PFSK-1 (cell line): ENCODE measurements around the gene MAST2.

Experiments used
- FOXP2 ChIP-seq: optimal IDR thresholded peaks from 2 replicates; pipeline ENCODE3; 2011; ENCODE audit warnings: borderline replicate concordance, control low read depth, inconsistent platforms; ENCODE audit not compliant: insufficient read depth; ENCODE audit errors: extremely low read length, extremely low read depth
- POLR2AphosphoS5 ChIP-seq: IDR thresholded peaks from 2 replicates; pipeline ENCODE4 v1.6.1; 2012; ENCODE audit warnings: low read depth, mild to moderate bottlenecking, control low read depth, low read length, moderate library complexity
- SIN3A ChIP-seq: IDR thresholded peaks from 2 replicates; pipeline ENCODE4 v1.6.1; 2012; ENCODE audit warnings: mild to moderate bottlenecking, low read length, moderate library complexity, borderline replicate concordance; ENCODE audit not compliant: insufficient read depth
- TAF1 ChIP-seq: IDR thresholded peaks from 2 replicates; pipeline ENCODE4 v1.6.1; 2012; ENCODE audit warnings: low read length, control low read depth, borderline replicate concordance; ENCODE audit not compliant: insufficient read depth
- TF ChIP-seq, protein P1 (sequence below), 2 experiments: IDR thresholded peaks; 2 replicates each; pipeline versions ENCODE4 v1.6.1 to v1.8.0; 2011 to 2012; ENCODE audit warnings: low read depth in 2 of 2, low read length in 2 of 2, control low read depth in 1 of 2, inconsistent platforms in 1 of 2, mild to moderate bottlenecking in 1 of 2, moderate library complexity in 1 of 2; ENCODE audit not compliant: insufficient read depth in 1 of 2

MAST2 gene

DNA sequence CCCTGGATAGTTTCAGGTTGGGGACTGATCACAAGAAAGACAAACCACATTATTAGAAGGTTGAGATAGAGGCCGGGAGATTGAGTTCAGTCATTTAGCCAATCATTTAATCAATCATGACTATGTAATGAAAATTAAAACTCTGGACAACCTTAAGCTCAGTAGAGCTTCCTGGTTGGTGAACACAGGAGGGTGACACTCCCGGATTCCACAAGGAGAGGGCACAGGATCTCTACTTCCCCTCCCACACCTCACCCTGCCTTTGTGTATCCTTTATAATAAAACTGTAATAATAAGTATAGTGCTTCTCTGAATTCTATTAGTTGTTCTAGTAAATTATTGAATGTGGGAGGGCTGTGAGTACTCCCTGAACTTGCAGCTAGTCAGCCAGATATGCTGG, 178.9 kb downstream of the MAST2 start:
- TF ChIP-seq FOXP2: no peak
- TF ChIP-seq, protein P1, sequence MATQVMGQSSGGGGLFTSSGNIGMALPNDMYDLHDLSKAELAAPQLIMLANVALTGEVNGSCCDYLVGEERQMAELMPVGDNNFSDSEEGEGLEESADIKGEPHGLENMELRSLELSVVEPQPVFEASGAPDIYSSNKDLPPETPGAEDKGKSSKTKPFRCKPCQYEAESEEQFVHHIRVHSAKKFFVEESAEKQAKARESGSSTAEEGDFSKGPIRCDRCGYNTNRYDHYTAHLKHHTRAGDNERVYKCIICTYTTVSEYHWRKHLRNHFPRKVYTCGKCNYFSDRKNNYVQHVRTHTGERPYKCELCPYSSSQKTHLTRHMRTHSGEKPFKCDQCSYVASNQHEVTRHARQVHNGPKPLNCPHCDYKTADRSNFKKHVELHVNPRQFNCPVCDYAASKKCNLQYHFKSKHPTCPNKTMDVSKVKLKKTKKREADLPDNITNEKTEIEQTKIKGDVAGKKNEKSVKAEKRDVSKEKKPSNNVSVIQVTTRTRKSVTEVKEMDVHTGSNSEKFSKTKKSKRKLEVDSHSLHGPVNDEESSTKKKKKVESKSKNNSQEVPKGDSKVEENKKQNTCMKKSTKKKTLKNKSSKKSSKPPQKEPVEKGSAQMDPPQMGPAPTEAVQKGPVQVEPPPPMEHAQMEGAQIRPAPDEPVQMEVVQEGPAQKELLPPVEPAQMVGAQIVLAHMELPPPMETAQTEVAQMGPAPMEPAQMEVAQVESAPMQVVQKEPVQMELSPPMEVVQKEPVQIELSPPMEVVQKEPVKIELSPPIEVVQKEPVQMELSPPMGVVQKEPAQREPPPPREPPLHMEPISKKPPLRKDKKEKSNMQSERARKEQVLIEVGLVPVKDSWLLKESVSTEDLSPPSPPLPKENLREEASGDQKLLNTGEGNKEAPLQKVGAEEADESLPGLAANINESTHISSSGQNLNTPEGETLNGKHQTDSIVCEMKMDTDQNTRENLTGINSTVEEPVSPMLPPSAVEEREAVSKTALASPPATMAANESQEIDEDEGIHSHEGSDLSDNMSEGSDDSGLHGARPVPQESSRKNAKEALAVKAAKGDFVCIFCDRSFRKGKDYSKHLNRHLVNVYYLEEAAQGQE (IDR thresholded peaks at IDR 0.05; ENCODE audit: insufficient read depth in 1 of 2, low read depth in 2 of 2, low read length in 2 of 2): no peak
- no peak for TF ChIP-seq SIN3A
- no peak for TF ChIP-seq POLR2AphosphoS5
- no peak for TF ChIP-seq TAF1

DNA sequence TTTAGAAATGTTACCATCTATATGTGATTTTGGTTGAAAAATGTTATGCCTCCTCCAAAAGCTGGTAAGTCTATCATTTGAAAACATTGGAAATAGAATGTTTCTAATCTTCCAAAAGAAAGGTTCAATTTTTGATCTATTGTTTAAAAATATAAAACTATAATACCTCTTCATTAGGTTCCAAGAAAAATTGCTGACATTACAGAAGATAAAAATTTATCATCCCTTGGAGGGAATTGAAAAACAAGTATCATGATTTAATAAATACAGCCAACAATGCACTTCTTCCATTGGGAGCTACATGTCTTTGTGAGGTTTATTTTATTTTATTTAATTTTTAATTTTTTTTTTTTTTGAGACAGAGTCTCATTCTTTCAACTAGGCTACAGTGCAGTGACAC, 180.6 kb downstream of the MAST2 start:
- TF ChIP-seq TAF1: no peak
- TF ChIP-seq, protein P1 (IDR thresholded peaks at IDR 0.05; ENCODE audit: insufficient read depth in 1 of 2, low read depth in 2 of 2, low read length in 2 of 2): no peak
- TF ChIP-seq FOXP2: no peak
- TF ChIP-seq SIN3A: no peak
- TF ChIP-seq POLR2AphosphoS5: no peak

DNA sequence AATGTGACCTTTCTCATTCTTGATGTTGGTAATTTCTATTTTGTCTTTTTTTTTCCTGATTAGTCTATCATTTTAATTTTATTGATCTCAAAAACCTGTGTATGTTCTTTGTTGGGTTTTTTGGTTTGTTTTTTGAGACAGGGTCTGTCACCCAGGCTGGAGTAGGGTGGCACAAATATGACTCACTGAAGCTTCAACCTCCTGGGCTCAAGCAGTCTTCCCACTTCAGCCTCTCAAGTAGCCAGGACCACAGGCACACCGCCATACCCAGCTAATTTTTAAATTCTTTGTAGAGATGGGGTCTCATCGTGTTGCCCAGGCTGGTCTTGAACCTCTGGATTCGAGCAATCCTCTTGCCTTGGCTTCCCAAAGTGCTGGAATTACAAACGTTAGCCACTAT, 183.8 kb downstream of the MAST2 start:
- no peak for TF ChIP-seq SIN3A

DNA sequence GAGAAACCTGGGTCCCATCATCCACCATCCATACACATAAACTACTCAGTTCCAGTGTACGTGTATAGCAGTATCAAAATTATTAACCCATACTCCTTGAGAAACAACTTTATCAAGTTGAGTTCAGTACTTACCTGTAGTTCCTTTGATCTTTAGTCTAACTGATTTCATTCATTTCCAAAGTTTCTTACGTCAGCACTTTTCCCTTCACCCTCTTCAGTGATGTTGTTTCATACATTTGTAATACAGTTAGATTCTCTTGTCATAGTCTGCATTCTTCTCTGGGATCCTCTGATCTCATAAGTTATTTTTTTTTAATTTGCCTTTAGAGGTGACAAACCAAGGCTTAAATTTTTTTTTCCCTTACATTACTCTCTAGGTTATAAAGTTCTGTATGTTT, 185.8 kb downstream of the MAST2 start:
- TF ChIP-seq FOXP2 (no peak), POLR2AphosphoS5 (no peak), TAF1 (no peak), SIN3A (no peak)
- TF ChIP-seq, protein P1 (IDR thresholded peaks at IDR 0.05; ENCODE audit: insufficient read depth in 1 of 2, low read depth in 2 of 2, low read length in 2 of 2): no peak

DNA sequence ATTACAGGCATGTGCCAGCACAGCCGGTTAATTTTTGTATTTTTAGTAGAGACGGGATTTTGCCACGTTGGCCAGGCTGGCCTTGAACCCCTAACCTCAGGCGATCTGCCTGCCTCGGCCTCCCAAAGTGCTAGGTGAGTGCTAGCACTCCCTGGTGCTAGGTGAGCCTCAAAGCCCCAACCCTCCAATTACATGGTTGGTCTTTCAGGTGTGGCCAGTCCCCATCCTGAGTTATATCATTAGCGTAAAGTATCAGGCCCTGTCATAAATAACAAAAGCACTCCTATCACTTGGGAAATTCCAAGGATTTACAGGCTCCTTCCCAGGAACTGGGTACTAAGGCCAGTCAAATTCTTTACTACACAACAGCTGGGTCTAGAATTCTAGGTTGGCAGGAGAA, 191.0 kb downstream of the MAST2 start:
- TF ChIP-seq POLR2AphosphoS5: no peak
- no peak for TF ChIP-seq FOXP2
- TF ChIP-seq SIN3A: no peak
- TF ChIP-seq, protein P1 (IDR thresholded peaks at IDR 0.05; ENCODE audit: insufficient read depth in 1 of 2, low read depth in 2 of 2, low read length in 2 of 2): no peak
- no peak for TF ChIP-seq TAF1

DNA sequence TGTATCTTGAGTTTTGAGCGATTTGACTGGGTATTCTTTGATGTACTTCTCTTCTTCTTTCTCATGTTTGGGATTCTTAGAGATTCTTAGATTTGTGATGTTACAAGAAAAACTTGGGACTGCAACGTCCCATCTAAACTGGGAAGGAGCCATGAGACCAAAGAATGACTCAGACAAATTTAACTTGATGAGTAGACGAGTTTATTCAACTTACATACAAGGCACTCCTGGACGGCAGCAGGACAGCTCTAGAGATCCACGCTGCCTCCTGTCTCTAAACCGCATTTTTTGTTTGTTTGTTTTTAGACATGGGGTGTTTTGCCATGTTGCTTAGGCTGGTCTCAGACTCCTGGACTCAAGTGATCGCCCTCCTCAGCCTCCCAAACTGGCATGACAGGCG, 191.9 kb downstream of the MAST2 start:
- TF ChIP-seq POLR2AphosphoS5: no peak
- no peak for TF ChIP-seq SIN3A
- TF ChIP-seq FOXP2: no peak
- TF ChIP-seq TAF1: no peak
- TF ChIP-seq, protein P1 (IDR thresholded peaks at IDR 0.05; ENCODE audit: insufficient read depth in 1 of 2, low read depth in 2 of 2, low read length in 2 of 2): no peak
